CD4-positive, alpha-beta T cell treated with Interleukin-17A for 4 hours (primary cell): Measurements from ENCODE around the gene SLC36A1.
"Not testable (repeated sequence)": the region's sequence is repeated elsewhere in the genome, so short reads cannot be mapped to it uniquely, and the experiment has no call there.

Experiments
- DNase-seq: peaks from one replicate; pipeline ENCODE4 v3.0.0-alpha.2; 2020; ENCODE audit warnings: mixed read lengths

Gene SLC36A1

DNA sequence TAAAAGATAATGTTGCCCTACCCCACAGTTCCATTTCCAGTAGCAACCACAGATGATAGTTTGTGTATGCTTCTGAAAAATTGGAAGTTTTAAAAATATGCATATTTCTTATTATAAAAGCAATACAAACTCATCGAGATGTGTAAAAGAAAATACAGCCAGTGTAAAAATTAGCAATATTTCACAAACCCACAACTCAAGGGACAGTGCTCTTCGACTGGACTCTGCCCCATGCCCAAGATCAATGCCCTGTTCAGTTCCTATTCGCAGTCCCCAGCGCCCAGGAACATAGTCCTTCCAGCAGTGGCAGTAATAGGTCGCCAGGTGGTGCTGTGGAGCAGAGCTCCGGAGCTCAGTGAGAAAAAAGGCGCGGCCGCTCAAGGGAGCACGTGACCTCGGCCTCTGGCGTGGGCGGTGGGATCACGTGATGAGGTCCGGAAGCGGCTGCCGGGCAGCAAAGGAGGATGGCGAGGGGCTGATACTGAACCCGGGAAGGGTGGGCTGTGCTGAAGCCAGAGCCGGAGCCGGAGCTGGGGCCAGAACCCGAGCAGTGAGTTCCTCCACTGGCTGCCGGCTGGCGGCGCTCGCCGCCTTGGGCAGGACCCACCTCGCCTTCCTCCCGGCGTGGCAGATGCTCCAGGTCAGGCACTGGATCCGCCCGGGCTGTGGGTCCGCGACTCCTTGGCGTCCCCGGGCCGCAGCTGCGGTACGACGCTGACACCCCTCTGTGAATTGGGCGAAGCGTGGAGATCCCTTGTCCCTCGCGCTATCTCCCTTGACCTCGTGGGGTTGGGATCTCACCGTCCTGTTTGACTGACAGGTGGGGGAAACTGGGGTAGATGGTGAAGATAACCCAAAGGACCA, at the start of gene SLC36A1:
SLC36A1 (plus strand) TSS at position 430 of the 864 bp plus-strand sequence. CDS start 11,190 bp downstream, outside the sequence.
- peak; percentile 95 for DNase-seq

DNA sequence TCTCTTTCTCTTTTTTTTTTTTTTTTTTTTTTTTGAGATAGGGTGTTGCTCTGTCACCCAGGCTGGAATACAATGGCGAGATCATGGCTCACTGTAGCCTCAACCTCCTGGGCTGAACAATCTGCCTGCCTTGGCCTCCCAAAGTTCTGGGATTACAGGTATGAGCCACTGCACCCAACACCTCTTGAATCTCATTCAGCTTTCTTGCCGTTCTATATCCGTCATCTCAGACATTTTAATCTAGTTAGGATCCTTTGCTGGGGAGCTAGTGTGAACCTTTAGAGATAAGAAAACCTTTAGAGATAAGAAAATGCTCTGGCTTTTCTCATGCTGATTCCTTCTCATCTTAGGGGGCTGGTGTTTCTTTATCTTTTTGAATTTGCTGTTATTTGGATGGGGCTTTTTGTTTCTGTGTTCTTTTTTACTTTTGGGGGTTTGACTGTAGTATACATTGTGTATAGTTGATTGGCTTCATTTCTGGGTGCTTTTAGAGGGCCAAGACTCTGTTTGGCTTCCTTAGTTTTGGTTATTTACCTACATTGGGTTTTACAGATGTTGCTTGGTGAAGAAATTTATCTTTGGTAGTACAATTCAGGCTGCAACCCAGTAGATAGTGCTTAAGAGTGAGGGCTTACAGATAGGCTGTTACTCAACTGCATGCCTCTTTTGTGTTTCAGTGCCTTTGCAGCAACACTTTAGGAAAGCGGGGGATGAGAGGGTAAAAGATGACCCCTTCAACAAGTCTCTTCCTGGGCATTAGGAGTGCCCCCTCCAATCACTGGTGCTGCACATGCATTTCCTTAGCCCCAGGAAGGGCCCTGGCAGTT, 41.9 kb upstream of the SLC36A1 start:
- DNase-seq: no peak

GRCh38 chr5:151406322-151406947, 41.0 kb upstream of the SLC36A1 start:
- no peak for DNase-seq

DNA sequence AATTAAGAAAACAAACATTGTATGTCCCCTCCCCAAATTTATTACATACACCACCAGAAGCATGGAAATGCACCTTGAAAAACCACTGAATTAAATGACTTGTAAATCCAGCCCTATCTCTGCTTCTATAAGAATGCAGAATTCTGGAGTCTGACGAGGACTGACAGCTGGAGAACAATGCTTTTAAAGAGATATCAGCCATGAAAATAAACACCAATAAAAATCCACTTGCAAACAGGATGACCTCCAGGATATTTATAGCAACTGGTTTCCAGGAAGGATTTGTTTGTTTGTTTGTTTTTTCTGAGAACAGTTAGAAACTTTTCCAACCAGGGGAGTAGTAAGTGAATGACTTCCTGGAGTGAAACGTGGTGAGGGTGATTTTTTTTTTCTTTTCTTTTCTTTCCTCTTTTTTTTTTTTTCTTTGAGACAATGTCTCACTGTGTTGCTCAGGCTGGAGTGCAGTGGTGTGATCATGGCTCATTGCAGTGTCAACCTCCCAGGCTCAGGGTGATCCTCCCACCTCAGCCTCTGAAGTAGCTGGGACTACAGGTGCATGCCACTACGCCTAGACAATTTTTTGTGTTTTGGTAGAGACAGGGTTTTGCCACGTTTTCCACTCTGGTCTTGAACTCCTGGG, 38.7 kb upstream of the SLC36A1 start:
- no peak for DNase-seq

DNA sequence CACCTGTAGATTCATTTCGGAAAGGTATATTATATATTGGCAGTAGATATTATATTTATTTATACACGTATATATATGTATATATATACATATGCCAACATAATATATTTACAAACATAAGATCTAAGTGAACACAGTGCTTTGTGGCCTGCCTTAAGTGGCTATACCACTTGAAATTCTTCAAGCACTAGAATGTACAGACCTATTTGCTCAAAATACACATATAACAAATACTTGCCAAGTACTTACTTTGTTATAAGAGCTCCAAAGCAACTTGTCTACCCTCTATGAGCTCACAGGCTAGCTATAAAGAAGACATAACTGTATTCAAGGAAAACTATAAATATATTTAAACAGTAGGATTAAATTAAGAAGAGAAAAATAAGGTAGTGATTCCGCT, 33.6 kb upstream of the SLC36A1 start:
- no peak for DNase-seq

GRCh38 chr5:151414536-151414935, 32.9 kb upstream of the SLC36A1 start:
- DNase-seq: no peak

GRCh38 chr5:151417712-151418111, 29.7 kb upstream of the SLC36A1 start:
- DNase-seq: no peak

DNA sequence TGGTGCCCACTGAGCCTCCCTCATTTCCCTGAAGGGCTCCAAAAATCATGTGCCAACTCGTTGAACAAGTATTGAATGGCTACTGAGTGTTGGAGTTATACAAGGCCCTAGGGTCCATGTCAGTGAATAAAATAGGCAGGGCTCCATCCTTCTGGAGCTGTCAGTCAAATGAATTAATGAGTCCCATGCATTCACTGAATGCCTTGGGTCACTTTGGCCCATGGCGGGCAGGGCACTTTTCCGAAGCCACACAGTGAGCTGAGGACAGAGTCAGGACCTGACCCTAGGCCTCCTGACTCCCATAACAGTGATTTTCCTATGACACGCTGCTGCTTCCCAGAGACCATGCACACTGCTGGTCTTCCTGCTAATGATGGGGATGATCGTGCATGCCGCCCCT, 27.3 kb upstream of the SLC36A1 start:
- DNase-seq: no peak

- no peak for DNase-seq
Observed at GRCh38 chr5:151424892-151425523, 22.4 kb upstream of the SLC36A1 start.

GRCh38 chr5:151426347-151426746, 21.1 kb upstream of the SLC36A1 start:
- not testable (repeated sequence) for DNase-seq

DNA sequence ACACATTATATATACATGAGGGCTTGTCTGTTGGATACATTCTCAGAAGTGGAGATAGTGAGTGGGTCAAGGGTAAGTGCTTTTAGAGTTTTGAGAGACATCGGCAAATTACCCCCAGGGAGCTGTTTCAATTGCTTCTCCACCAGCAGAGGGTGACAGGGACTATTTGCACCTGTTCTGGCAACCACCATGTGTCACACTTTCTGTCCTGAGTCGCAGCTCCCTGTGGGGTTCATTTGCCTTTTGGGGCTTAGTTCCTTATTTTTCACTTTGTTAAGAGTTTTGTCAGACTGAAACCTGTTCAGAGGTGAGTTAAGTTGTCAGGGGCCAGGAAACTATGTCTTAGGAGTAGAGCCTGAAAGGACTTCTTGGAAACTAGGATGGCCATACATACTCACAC, 20.1 kb upstream of the SLC36A1 start:
- DNase-seq: no peak

DNA sequence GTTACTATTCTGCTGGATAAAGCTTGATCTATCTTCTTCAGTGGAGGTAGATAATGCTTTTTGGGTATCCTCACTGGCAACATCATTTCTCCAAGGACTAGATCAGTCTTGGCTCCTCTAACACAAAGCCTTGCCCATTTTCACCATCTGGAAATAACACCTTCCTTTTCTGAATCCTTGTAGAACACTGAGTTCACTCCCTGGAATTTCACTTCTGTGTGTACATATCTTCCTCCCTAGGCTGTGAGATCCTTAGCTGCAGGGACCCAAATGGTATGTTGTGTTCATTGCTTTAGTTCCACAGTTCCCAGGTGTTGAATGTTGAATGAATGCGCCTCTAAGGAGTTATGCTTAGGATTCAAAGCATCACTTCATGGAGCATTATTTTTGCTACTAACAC, 16.7 kb upstream of the SLC36A1 start:
- no peak for DNase-seq

- DNase-seq: no peak
Observed at GRCh38 chr5:151431666-151432065, 15.7 kb upstream of the SLC36A1 start.

GRCh38 chr5:151432210-151432609, 15.2 kb upstream of the SLC36A1 start:
- no peak for DNase-seq

DNA sequence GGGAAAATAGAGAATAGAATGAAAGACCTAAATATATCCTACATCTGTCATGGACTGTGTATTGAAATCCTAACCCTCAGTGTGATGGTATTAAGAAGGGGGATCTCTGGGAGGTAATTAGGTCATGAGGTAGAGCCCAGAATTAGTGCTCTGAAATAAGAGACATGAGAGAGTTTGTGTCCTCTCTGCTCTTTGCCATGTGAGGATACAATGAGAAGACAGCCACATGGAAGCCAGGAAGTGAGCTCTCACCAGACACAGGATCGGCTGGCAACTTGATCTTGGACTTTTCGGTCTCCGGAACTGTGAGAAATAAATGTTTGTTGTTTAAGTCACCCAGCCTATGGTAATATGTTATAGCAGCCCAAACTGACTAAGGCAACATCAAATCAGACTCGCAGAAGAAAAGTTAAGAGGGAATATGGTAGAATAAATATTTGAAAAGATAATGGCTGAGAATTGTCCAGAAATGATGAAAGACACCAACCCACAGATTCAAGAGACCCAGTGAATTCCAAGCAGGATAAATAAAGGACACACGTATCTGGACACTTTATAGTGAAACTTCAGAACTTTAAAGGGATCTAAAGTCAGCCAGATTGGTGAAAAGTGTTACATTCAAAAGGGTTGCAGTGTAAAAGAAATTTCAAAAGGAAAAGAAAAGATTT, 12.7 kb upstream of the SLC36A1 start:
- no peak for DNase-seq

DNA sequence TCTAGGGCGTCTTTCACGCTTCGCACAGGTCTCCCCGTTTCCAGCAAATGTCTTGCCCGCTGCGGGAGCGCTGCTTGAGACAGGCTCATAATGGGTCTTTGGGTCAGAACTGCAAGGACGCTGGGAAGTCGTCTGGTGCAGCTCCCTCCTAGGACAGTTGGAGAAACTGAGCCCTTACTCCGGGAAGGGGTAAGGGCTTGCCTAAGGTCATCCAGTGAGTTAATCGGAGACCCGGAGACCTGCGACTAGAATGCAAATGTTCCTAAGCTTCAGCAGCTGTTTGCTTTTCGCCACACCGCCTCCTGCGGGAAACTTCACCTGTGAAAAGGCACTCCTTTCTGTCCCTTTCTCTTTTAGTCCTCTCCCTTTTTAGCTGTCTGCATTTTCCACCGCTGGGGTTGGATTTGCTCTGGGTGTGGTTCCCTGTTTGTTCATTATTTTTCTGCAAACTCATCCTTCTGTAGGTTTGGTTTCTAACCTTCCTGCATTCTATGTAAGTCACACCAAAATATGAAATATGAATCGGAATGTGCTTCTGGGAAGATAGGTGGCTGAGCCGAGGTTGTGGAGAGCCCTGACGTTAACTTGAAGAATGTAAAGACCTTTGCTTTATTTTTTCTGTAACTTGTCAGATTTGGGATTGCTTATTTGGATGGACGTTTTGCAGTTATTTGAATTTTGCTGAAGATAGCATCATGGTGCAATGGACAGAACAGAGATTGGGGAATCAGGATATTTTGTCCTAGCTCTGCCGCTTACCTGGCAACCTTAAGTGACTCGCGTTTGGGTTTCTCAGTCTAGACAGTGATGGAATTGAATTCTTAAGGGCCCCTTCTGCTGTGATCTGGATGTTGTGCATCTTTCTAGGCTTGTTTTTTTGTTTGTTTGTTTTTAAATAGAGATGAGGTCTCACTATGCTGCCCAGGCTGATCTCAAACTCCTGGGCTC, 909 bp downstream of the SLC36A1 start:
- DNase-seq: peak; percentile 44

DNA sequence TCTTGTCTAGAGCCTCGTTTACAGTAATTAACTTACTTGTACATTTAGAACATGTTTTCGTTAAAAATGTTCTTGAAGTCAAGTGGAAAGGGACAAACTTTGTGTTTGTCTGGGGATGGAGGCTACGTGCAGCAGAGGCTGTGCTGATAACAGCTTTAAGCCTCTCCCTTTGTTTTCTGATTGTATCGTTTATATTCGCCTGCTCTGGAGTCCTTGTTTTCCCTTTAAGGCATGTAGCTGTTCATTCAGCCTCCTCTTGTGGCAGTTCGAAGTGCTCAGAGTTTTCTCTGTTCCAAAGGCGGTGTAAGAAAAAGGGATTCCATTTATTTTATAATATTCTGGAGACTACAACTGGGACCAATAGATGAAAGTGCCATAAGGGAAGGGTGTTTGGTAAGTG, 1.9 kb downstream of the SLC36A1 start:
- DNase-seq: no peak

GRCh38 chr5:151449839-151450238, 2.4 kb downstream of the SLC36A1 start:
- DNase-seq: no peak

GRCh38 chr5:151450605-151451004, 3.2 kb downstream of the SLC36A1 start:
- no peak for DNase-seq
